Pulmonary artery endothelial cell (primary cell): ENCODE data around the gene BCAM. TPM values are rescaled to one million over a fixed set of nuclear protein-coding genes. Genes with fewer than 3 reads are reported as not detected.

Source experiments
- DNase-seq: peaks from one replicate; pipeline ENCODE4 v3.0.0-alpha.2; 2011; ENCODE audit warnings: low read depth, low spot score
- total RNA-seq: library from RNA; depleted of rRNA; stranded (reverse); fragments of >200 nt; gene quantifications from 2 replicates; pipeline ENCODE4 v1.2.3, GENCODE V29; 2014

BCAM gene
- total RNA-seq, 1 donor from 2014 or later: 22.4 TPM

DNA sequence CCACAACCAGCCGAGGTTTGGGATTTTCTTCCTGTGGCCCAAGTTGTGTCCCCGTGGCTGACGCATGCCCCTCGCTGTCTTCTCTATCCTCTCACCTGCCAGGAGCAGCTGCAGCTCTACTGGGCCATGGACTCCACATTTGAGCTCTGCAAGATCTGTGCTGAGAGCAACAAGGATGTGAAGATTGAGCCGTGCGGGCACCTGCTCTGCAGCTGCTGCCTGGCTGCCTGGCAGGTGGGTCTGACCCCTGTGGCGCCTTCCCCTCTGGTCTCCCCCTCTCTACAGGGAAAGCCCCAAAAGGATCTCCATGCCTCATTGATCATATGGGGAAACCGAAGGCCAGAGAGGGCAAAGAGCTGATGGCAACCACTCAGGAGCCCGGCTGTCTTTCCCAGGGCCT lies 16.6 kb upstream of the BCAM start:
- no peak for DNase-seq

DNA sequence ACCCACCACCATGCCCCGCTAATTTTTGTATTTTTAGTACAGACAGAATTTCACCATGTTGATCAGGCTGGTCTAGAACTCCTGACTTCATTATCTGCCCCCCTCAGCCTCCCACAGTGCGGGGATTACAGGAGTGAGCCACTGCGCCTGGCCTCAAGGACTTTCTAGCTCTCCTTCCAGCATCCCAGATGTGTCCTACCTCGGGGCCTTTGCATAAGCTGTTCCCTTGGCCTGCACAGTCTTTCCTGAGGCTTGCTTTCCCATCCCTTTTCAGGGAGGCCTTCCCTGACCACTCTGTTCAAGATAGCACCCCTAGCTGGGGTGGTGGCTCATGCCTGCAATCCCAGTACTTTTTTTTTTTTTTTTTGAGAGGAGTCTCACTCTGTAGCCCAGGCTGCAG lies 14.3 kb upstream of the BCAM start:
- no peak for DNase-seq

DNA sequence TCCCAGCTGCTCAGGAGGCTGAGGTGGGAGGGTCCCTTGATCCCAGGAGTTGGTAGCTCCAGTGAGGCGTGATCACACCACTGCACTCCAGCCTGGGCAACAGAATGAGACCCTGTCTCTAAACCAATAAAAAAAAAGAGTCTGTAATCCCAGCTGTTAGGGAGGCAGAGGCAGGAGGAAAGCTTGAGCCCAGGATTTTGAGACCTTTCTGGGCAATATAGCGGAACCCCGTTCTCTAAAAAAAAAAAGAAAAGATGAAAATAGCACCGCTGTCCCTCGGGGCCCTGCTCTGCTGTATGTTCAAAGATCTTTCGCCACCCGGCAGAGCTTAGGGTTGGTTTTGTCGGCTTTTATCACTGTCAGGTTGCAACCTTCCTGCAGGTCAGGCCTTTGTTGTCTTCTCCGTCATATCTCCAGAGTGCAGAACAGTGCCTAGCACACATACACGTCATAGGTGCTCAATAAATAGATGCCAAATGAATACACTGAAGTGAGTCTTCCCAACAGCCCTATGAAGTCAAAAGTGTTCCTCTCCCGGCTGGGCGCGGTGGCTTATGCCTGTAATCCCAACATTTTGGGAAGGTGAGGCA lies 13.4 kb upstream of the BCAM start:
- DNase-seq: no peak

DNA sequence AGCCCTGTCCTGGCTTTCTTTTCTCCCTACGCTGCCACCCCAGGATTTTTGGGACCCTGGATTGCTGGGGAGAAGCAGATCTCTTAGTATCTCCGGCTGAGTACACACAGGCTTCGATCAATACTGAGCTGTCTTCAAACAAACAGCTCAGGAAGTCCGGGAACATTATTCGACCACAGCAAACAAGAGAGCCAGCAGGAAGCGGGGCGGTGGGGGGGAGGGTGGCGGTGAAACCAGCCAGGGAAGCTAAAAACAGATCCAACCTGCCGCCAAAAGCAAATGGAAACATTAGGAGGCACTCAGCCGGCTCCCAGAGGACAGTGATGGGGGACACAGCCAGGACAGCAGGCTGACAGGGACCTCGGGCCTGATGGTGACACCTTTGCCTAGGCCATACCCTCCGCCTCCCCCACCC lies 12.2 kb upstream of the BCAM start:
- DNase-seq: no peak

- DNase-seq: no peak
These were observed 9.1 kb upstream of the BCAM start for GRCh38 chr19:44799627-44800346.

DNA sequence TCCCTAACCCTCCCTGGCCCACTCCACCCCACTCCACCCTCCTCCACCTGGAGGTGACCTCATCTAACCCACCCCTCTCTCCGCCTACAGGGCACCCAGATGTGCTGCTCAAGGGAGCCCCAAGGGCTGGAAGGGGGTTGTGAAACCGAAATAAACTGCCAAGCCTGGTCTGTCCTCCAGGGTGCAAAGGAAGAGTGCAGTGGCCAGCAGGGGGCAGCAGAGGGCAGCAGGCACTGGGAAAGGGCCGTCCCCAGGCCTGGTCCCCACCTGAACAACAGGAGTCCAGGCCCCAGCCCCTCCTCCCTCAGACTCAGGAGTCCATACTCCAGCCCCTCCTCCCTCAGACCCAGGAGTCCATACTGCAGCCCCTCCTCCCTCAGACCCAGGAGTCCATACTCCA lies 8.4 kb upstream of the BCAM start:
- DNase-seq: no peak

DNA sequence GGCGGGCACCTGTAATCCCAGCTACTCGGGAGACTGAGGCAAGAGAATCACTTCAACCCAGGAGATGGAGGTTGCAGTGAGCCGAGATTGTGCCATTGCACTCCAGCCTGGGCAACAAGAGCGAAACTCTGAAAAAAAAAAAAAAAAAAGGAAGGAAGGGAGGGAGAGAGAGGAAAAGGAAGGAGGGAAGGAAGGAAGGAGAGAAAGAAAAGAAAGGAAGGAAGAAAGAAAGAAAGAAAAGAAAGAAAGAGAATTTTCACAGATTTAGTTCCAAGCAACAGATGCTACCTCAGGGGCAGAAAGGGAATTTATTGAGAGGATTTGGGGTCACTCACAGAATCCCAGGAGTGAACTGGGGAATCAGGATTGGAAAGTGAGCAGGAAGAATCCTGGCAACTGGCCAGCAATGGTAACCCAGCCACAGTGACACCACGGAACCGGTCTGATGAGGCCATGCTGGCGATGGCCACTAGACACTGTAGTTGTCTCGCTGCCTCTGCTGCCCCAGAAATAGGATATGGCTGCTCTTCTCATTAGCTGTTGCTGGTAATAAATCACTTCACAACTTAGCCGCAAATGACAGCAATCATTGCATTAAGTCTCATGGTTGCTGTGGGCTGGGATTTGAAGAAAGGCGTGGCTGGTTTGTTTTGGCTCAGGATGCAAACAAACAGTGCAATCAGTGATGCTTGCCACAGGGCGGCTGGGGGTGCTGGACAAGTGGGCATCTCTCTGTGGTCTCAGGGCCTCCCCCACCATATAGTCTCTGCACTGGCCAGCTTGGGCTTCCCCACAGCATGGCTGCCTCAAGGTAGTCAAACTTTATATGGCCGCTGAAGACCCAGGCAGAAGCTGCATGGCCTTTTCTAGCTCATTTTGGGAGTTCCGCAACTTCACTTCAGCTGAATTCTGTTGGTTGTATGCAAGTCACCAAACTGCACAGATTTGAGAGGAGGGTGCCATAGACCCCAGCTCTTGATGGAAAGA lies 5.2 kb upstream of the BCAM start:
- no peak for DNase-seq

DNA sequence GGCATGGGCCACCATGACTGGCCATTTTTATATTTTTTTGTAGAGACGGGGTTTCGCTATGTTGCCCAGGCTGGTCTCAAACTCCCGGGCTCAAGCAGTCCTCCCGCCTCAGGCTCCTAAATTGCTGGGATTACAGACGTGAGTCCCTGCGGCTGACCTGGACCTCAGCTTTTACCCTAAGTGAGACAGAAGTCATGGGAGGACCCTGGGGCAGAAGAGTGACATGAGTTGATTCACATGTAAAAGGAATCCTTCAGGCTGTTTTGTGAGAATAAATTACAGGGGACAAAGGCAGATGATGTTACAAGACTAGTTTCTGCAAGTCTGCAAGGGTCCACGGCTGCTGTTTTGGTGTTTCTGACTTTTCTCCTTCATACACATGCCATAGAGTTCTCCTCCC lies 2.6 kb upstream of the BCAM start:
- no peak for DNase-seq

GRCh38 chr19:44807162-44807561 lies 1.7 kb upstream of the BCAM start:
- DNase-seq: no peak

DNA sequence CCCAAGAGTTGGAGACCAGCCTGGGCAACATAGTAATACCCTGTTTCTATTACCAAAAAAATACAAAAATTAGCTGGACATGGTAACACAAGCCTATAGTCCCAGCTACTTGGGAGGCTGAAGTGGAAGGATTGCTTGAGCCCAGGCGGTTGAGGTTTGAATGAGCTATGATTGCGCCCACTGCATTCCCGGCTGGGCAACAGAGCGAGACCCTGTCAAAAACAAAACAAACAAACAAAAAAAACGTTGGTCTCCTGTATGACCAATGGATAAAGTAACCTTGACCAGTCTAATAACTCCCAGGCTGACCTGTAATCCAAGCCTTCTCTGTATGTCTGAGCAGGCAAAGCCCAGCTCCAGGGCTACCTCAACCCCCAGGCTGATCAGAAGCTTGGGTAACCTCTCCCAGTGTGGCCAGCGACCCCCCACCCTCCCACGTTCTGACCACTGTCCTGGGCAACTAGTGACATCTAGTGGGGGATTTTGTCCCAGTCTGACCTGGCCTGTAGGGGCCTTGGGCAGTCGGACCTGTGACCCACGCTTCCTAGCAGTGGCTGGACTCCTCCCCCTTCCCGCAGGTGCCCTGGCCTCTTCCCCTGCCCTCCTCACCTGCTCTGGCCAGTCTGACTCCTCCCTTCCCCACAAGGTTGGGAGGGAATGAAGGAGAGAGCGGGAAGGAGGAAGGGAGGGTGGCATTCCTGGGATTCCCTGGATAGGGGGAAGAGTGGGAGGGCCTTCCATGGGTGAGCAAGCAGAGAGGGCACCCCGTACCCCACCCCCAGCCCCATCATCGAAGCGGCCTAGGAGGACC lies 1.0 kb upstream of the BCAM start:
- DNase-seq: no peak

GRCh38 chr19:44809577-44810233 lies 802 bp downstream of the BCAM start:
- no peak for DNase-seq

DNA sequence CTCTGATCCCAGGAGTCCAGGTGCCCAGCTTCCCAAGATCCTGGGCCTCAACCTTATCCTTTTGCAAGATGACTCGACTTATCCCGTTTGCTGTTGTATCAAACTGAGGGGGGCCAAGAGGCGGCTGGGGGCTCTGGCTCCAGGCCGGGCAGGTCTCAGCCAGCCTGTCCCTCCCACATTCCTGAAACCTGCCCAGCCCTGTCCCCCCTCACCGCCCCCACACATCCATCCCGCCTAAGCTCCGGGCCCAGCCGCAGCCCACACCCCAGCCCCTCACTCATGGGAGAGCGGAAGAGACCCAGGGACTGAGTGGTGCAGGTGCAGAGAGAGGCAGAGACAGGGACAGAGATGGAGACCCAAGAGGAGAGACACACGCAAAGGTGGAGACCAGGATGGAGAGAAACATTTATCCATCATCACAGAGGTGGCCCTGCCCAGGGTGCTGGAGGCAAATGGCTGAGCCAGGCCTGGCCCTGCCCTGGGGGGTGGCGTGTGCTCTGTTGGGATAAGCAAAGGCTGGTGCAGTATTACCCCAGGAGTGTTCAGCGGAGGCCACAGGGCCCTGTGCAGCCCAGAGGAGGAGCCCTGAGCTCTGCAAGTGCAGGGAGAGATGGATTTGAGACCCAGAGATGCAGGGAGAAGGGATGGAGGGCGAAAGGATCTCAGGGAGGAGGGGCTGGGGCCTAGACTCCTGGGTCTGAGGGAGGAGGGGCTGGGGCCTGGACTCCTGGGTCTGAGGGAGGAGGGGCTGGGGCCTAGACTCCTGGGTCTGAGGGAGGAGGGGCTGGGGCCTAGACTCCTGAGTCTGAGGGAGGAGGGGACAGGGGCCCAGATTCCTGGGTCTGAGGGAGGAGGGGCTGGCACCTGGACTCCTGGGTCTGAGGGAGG lies 1.6 kb downstream of the BCAM start:
- no peak for DNase-seq

GRCh38 chr19:44811122-44811419 lies 2.2 kb downstream of the BCAM start:
- DNase-seq: no peak

- no peak for DNase-seq
These were observed 3.3 kb downstream of the BCAM start for GRCh38 chr19:44812142-44812718.

- DNase-seq: no peak
These were observed 4.4 kb downstream of the BCAM start for GRCh38 chr19:44813070-44813840.

DNA sequence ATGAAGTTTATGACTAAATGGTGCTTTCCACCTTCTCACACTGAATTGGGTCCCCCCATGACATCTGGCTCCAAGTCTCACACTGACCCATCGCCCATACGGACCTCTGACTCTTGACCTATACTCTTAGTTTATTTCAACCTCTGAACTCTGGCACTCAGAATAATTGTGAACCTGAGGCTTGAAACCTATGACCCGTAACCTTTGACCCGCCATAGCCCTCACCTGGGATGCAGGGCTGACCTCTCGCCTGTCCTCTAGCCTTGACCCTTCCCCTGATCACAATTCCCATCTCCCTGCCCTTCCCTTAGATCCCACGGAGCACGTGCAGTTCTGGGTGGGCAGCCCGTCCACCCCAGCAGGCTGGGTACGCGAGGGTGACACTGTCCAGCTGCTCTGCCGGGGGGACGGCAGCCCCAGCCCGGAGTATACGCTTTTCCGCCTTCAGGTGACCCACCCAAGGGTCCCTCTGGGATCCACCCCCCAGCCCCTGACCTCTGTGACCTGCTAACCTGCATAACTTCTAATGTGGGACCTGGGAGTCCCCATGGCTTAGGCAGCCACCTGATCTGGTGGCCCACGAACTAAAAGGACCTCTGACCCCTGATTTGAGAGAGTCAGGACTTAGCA lies 5.1 kb downstream of the BCAM start:
- DNase-seq: no peak

DNA sequence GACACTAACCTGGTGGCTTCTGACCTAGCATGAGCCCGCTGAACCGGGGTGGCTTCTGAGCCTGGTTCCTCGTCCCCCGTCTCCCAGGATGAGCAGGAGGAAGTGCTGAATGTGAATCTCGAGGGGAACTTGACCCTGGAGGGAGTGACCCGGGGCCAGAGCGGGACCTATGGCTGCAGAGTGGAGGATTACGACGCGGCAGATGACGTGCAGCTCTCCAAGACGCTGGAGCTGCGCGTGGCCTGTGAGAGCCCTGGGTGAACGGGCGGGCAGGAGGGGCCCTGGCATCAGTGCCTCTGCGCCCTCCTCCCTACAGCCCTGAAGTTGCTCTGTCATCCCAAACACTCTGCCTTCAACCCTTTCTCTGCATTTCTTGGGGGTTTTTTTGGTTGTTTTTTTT lies 5.6 kb downstream of the BCAM start:
- DNase-seq: no peak

DNA sequence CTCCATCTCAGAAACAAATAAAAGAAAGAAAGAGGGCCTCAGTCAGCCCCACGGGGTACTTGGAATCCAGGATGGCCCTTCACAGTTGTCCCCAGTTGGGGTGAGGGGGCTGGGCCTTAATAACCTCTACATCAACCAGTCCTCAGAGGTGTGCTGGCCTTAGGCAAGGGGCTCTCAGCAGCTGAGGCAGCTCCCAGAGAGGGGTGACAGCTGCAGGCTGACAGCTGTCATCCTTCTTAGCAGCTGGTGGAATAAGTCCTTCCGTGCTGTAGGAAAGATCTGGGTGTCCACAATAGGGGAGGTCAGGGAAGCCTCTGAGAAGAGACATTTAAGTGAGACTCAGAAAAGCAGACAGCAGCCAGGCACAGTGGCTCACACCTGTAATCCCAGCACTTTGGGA lies 7.4 kb downstream of the BCAM start:
- DNase-seq: no peak
